Activated CD8-positive, alpha-beta memory T cell treated with anti-CD3 and anti-CD28 coated beads, Interleukin-2, amount 10 ng/mL, durations not matched to agents 7 days and 5 days (primary cell): ENCODE results near the gene CAMTA2. TPM values are rescaled to one million over a fixed set of nuclear protein-coding genes. Genes with fewer than 3 reads are reported as not detected.

Experiments
- ATAC-seq: fragments of 150-1000 bp; cut with Tn5 transposase; one replicate; pipeline ENCODE4 v1.10.0; 2021; ENCODE audit warnings: moderate library complexity
- CTCF ChIA-PET: fragments of 350-600 bp; sonication (Branson Sonifier 250); formaldehyde crosslinking; loops from one replicate; lab custom pipeline; 2021; ENCODE audit warnings: antibody characterized with exemption; lab: Charles Lee
- DNase-seq: peaks from one replicate; pipeline ENCODE4 v3.0.0-alpha.2; 2020
- H3K27ac Mint-ChIP-seq: one replicate; pipeline ENCODE4 v1.8.0; 2021; ENCODE audit warnings: mild to moderate bottlenecking, mixed read lengths
- H3K27me3 Mint-ChIP-seq: one replicate; pipeline ENCODE4 v1.8.0; 2021; ENCODE audit warnings: mixed read lengths
- H3K36me3 Mint-ChIP-seq: one replicate; pipeline ENCODE4 v1.8.0; 2021; ENCODE audit warnings: mild to moderate bottlenecking, mixed read lengths
- H3K4me1 Mint-ChIP-seq: one replicate; pipeline ENCODE4 v1.8.0; 2021; ENCODE audit warnings: mixed read lengths
- H3K4me3 Mint-ChIP-seq: one replicate; pipeline ENCODE4 v1.8.0; 2021; ENCODE audit warnings: mild to moderate bottlenecking, moderate library complexity, mixed read lengths
- H3K9me3 Mint-ChIP-seq: one replicate; pipeline ENCODE4 v1.8.0; 2022; ENCODE audit warnings: low read depth, mixed read lengths
- total RNA-seq, 2 experiments: library from RNA; stranded (reverse); gene quantifications; one replicate each; pipeline ENCODE4 v1.2.3, GENCODE V29; 2021

CAMTA2 gene
- total RNA-seq, 2 experiments from 2014 or later, result 60.6 to 72.5 TPM

DNA sequence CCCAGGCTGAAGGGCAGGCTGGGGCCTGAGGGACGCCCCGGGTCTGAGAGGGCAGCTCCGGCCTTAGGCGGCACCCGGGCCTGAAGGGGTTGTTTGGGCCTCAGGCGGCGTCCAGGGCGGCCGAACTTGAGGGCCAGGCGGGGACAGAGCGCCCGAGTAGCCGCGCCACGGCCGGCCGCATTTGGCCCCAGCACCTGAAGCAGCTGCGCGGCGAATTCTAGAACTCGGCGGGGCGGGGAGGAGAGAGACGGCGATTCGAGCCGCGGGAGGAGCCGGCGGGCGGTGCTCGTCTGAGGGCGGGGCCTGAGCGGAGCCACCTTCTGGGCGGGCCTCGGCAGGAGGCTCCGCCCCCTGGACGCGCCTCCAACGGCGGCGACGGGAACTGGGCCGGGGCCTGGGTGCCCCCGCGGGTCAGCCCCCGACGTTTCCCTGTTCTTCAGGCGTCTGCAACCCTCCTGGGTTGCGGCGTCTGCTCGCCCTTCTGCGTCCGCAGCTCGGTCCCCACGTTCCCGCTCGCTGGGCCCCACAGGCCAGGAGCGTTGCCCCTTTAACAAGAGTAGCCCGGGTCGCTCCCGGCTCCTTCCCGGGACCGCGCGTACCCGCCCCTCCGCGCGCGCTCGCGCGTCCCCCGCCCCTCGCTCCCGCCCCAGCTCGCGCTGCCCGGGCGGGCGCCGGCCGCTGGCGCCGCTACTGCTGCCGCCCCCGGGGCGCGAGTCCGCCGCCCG is 10.0 kb upstream of the CAMTA2 start, which contains the start of the genes INCA1 and KIF1C:
INCA1 (minus strand) TSS at position 221 of the 725 bp plus-strand sequence. CDS start 3,085 bp downstream, outside the sequence.
KIF1C (plus strand) TSS at position 649 of the 725 bp plus-strand sequence. CDS start 2,297 bp downstream, outside the sequence.
- Mint-ChIP-seq H3K4me1 (peaks cover 16% of the 10 kb centered on the region), H3K27ac (peak within 1 kb of the TSS; percentile 72), H3K36me3 (no peaks in the 10 kb centered on the region), H3K27me3 (no peaks in the 10 kb centered on the region), H3K9me3 (no peaks in the 10 kb centered on the region), H3K4me3 (peak within 1 kb of the TSS; percentile 79)
- ATAC-seq, result peak; percentile 94
- CTCF ChIA-PET, result interaction anchor here (0.9 to 2.3 kb wide), 8 partner anchors 10 to 88 kb away, joined by 3 to 26 read pairs (median 4); partner anchors contain the start of genes CAMTA2, RNF167 and SLC25A11
- DNase-seq, result peak; percentile 94

DNA sequence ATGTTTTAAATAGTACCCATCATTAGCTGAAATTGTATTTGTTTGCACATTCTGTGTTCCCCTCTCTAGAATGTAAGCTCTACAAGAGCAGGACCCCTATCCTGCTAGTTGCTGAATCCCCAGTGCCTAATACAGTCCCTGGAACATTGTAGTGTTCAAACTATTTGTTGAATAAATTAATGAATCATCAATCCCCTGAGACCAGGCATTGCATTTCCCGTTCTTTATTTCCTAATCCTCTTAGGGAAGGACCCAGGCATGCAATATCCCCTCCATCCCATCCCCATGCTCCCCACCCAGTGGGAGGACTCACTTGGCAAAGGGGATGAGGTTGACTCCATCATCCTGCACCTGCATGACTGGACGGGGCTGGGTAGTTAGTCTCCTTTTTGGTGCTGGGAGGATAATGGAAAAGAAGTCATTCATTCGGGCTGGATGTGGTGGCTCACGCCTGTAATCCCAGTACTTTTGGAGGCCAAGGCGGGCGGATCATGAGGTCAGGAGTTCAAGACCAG is 6.7 kb upstream of the CAMTA2 start:
- no peak overlapping the region for H3K27ac Mint-ChIP-seq
- no peak for DNase-seq
- H3K9me3 Mint-ChIP-seq, result no peaks in the 10 kb centered on the region
- CTCF ChIA-PET, result interaction anchor here (1.3 kb wide), 1 partner anchor 26 kb away, joined by 3 read pairs; the partner anchor contains the start of gene SPAG7
- ATAC-seq, result no peak
- no peaks in the 10 kb centered on the region for H3K27me3 Mint-ChIP-seq
- peaks cover 1% of the 10 kb centered on the region for H3K36me3 Mint-ChIP-seq
- H3K4me1 Mint-ChIP-seq, result peaks cover 21% of the 10 kb centered on the region
- no peak overlapping the region for H3K4me3 Mint-ChIP-seq

DNA sequence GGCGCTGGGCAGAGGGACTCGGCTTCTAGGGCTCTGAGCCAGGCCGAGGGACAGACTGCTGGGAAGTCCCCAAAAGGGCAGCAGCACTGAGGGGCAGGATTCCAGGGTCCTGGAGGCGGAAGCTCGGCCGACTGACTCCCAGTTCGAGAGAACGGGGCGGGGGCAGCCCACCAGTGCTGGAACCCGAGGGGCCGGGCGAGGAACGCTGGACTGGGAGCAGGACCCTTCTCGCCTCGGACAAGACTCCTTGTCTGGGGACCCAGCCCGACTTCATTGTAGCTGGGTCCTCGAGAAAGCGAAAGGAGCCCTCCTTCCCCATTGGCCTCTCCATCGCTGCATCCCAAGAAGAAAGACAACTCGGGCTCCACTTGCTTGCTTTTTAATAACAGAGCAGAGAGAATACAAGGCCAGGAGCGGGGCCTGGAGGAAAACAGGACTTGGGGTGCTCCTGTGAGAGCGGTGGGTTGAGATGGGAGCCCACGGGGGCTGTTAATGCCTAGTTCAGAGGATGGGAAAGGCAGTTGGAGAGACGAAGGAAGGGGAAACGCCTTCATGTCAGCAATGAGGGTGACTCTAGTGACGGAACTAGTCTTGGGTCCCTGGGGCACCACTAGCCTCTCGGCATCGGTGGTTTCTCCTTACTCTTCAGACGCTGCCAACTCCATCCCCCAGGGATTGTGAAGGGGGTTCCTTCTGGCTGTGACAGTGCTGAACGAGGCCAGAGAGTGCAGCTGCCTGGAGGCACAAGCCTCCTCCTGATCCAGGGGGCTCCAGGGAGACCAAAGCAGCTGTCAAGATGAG is 492 bp upstream of the CAMTA2 start:
- DNase-seq, result no peak
- Mint-ChIP-seq H3K27ac (peak overlapping the region; percentile 93), H3K27me3 (no peaks in the 10 kb centered on the region), H3K4me3 (peak overlapping the region; percentile 91), H3K36me3 (peaks cover 6% of the 10 kb centered on the region), H3K9me3 (no peaks in the 10 kb centered on the region), H3K4me1 (peaks cover 36% of the 10 kb centered on the region)
- no peak for ATAC-seq
- CTCF ChIA-PET, result interaction anchor here (0.6 to 4.5 kb wide), 19 partner anchors 8 to 85 kb away, joined by 3 to 39 read pairs (median 6); partner anchors contain the start of genes CHRNE, INCA1, KIF1C and RNF167

DNA sequence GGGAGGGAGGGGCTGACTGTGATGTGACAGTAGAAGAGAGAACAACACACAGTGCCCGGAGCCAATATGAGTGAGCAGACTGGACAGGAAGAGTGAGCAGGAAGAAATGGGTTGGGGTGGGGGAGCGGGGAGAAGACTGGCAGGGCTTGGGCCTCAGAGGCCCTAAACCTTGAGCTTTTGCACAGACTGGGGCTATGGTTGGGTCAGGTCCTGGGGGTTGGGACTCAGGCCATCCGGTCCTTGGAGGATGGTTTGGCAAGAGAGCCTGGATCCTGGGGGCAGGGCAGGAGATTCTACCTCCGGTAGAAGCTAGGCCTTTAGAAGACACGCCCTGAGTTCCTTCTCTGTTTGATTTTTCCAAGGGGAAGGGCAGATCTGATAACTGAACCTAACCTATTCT is 1.1 kb downstream of the CAMTA2 start:
- no peaks in the 10 kb centered on the region for H3K9me3 Mint-ChIP-seq
- H3K36me3 Mint-ChIP-seq, result peaks cover 13% of the 10 kb centered on the region
- no peak for DNase-seq
- CTCF ChIA-PET, result interaction anchor here (0.8 to 4.5 kb wide), 13 partner anchors 11 to 283 kb away, joined by 3 to 39 read pairs (median 9); partner anchors contain the start of genes C17orf107, INCA1, KIF1C and RNF167
- peak overlapping the region; percentile 93 for H3K27ac Mint-ChIP-seq
- H3K4me1 Mint-ChIP-seq, result peaks cover 37% of the 10 kb centered on the region
- peak overlapping the region; percentile 91 for H3K4me3 Mint-ChIP-seq
- ATAC-seq, result no peak
- no peaks in the 10 kb centered on the region for H3K27me3 Mint-ChIP-seq

DNA sequence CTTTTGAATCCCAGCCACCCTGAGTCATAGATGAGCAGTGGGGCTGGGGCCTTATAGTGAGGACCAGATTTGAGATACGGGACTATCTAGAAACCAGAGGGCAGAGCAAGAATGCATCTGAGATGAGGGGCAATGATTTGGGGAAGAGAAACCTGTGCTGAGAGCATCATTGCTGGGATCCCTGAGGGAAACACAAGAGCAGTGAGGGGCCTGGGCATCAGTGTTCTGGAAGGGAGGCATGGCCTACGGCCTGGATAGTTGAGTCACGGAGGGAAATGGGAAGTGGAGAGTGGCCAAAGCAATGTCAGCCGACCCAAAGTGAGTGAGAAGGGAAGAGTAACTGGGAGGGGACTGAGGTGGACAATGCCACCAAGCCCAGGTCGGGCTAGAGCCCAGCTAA is 5.2 kb downstream of the CAMTA2 start:
- CTCF ChIA-PET, result interaction anchor here (1.3 kb wide), 1 partner anchor 73 kb away, joined by 3 read pairs; no protein-coding TSS in a partner anchor
- Mint-ChIP-seq H3K36me3 (peaks cover 30% of the 10 kb centered on the region), H3K9me3 (no peaks in the 10 kb centered on the region), H3K4me1 (peaks cover 29% of the 10 kb centered on the region), H3K27me3 (no peaks in the 10 kb centered on the region), H3K4me3 (no peak overlapping the region), H3K27ac (no peak overlapping the region)
- DNase-seq (no peak), ATAC-seq (no peak)

DNA sequence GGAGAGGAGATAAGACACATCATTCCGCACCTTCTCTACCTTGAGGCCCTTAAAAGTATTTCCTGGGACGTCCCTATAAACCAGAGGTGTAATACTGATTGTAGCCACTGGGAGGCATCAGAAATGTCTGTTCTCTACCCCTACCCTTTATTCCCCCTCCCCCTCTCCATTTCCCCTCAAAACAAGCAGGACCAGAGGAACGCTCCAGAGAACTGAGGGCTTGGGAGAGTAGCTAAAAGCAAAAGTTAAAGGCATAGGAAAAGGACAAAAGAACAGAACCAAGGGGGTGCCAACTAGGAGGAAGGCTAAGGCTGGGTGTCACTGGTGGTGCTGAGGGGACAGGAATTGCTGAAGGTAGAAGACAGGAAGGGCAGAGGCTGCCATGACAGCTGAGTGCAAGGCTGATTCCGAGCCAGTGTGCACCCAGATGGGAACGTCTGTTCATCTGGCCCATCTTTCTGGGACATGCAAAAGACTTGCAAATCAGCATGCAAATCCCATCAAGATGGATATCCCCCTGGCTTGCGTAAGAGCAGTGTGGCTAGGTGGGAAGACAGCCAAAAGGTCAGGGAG is 6.7 kb downstream of the CAMTA2 start:
- Mint-ChIP-seq H3K4me1 (peaks cover 19% of the 10 kb centered on the region), H3K27me3 (no peaks in the 10 kb centered on the region), H3K27ac (peak overlapping the region; percentile 61), H3K36me3 (peaks cover 34% of the 10 kb centered on the region), H3K9me3 (no peaks in the 10 kb centered on the region), H3K4me3 (no peak overlapping the region)
- peak; percentile 85 for ATAC-seq
- peak; percentile 56 for DNase-seq
- CTCF ChIA-PET, result interaction anchor here (0.7 to 2.7 kb wide), 21 partner anchors 9 to 81 kb away, joined by 3 to 15 read pairs (median 5); partner anchors contain the start of genes PFN1, RNF167, SLC25A11 and SPAG7

DNA sequence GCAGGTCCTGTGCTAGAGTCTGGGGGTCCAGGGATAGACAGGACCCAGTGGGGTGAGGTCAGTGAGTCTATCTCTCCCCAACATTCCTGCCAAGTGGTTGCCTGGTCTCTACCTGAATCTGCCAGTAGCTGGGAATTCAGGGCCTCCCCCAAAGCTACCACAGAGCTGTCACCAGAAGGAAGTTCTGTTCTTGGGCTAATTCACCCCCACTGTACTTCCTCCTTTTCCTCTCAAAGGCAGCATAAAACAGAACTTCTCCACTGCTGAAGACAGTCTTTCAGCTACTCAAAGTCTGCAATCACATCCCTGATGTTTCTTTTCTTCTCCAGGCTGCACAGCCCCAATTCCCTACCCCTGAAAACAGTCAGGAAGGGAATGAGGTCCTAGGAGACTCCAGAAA is 8.7 kb downstream of the CAMTA2 start:
- H3K36me3 Mint-ChIP-seq, result peaks cover 39% of the 10 kb centered on the region
- H3K4me1 Mint-ChIP-seq, result peaks cover 20% of the 10 kb centered on the region
- ATAC-seq, result no peak
- H3K4me3 Mint-ChIP-seq, result no peak overlapping the region
- CTCF ChIA-PET, result interaction anchor here (0.6 to 1.2 kb wide), 4 partner anchors 28 to 83 kb away, joined by 4 to 11 read pairs (median 4); partner anchors contain the start of gene SLC52A1
- H3K9me3 Mint-ChIP-seq, result no peaks in the 10 kb centered on the region
- H3K27ac Mint-ChIP-seq, result no peak overlapping the region
- DNase-seq, result no peak
- no peaks in the 10 kb centered on the region for H3K27me3 Mint-ChIP-seq

DNA sequence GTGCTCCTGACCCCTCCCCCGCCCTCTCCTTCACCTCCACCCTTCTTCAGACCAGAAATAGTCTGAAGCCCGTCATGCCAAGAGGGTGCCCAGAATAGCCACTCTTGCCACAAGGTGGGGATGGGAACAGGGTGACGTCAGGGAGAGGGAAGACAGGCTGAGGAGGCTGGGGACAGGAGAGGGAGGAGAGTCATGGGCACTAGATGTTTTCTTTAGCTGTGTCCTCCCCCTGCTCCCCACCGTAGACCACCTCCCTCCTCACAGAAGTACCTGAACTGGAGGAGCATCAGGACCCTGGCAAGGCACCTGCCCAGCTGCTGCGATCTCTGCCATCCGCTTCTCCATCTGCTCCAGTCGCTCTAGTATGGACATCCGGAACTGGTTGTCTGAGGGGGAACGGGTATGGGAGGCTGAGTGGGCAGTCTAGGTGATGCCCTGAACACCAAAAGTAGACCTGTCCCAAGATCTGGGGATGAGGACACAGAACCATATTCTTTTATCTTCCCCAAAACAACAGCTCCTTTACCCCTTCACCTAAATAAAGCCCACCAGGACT is 13.3 kb downstream of the CAMTA2 start:
- CTCF ChIA-PET, result interaction anchor here (1.1 to 1.3 kb wide), 2 partner anchors 63 to 65 kb away, joined by 3 to 5 read pairs; no protein-coding TSS in a partner anchor
- peaks cover 27% of the 10 kb centered on the region for H3K4me1 Mint-ChIP-seq
- H3K27me3 Mint-ChIP-seq, result no peaks in the 10 kb centered on the region
- no peak overlapping the region for H3K4me3 Mint-ChIP-seq
- no peaks in the 10 kb centered on the region for H3K9me3 Mint-ChIP-seq
- H3K36me3 Mint-ChIP-seq, result peaks cover 42% of the 10 kb centered on the region
- ATAC-seq (no peak), DNase-seq (no peak)
- H3K27ac Mint-ChIP-seq, result peak overlapping the region; percentile 20

DNA sequence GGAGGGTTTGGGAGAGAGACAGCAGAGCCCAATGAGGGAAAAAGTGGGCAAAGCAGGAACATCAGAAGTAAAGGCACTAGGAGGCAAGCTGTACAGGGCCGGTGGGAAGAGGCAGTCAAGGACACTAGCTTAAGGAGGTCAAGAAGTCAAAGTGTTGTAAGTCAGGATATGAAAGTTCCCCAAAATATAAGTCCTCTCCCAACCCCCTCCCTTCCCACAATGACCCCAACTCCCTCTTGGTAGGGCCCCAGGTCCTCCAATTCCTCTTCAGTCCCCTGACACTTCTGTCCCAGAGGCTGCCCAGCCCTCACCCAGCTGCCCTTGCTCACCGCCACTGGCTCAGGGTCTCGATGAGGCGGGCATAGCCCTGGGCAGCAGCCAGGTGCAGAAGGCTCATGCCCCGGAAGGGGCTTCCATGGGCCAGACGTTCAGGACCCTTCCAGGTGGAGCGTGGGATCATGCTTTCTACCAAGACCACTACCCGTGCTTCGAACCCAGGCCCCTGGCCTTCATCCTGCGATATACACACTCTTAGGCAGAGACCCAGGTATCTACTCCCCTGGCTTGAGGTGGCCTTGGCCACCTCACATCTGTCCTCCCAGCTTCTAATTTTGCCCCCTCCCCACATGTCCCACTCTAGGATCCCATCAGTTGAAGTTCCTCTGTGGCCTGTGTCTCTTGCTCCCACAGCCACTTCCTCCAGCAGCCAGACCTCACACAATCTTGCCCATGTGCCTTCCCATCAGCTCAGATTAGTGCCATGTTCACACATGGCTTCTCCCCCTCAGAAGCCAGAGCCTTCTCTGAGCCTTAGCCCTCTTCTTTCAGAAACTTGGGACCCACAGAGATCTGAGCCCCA is 14.0 kb downstream of the CAMTA2 start:
- CTCF ChIA-PET, result interaction anchor here (1.1 kb wide), 1 partner anchor 63 kb away, joined by 3 read pairs; no protein-coding TSS in a partner anchor
- peak overlapping the region; percentile 20 for H3K27ac Mint-ChIP-seq
- no peaks in the 10 kb centered on the region for H3K27me3 Mint-ChIP-seq
- H3K9me3 Mint-ChIP-seq, result no peaks in the 10 kb centered on the region
- DNase-seq (no peak), ATAC-seq (no peak)
- no peak overlapping the region for H3K4me3 Mint-ChIP-seq
- H3K4me1 Mint-ChIP-seq, result peaks cover 34% of the 10 kb centered on the region
- H3K36me3 Mint-ChIP-seq, result peaks cover 47% of the 10 kb centered on the region

DNA sequence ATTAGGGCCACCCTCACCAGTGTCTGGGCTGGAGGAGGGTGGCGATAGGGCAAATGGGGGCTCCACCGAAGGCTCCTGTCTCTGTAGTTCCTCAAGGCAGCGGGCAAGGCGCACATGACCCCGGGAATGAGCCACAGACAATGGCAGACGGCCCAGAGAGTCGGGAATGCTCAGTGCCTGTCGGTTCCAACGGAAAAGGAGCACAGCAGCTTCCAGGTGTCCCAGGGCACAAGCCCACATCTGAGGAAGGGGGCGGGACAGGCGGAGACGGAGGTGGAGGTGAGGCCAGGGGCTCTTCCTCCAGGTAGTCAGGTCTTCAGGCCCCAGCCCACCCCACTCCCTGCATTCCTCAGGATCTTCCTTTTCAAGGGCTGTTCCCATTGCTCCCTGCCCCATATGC is 14.7 kb downstream of the CAMTA2 start:
- peaks cover 43% of the 10 kb centered on the region for H3K36me3 Mint-ChIP-seq
- ATAC-seq (no peak), DNase-seq (no peak)
- no peak overlapping the region for H3K4me3 Mint-ChIP-seq
- H3K27ac Mint-ChIP-seq, result no peak overlapping the region
- no peaks in the 10 kb centered on the region for H3K9me3 Mint-ChIP-seq
- CTCF ChIA-PET, result no interaction called here
- H3K4me1 Mint-ChIP-seq, result peaks cover 34% of the 10 kb centered on the region
- no peaks in the 10 kb centered on the region for H3K27me3 Mint-ChIP-seq

DNA sequence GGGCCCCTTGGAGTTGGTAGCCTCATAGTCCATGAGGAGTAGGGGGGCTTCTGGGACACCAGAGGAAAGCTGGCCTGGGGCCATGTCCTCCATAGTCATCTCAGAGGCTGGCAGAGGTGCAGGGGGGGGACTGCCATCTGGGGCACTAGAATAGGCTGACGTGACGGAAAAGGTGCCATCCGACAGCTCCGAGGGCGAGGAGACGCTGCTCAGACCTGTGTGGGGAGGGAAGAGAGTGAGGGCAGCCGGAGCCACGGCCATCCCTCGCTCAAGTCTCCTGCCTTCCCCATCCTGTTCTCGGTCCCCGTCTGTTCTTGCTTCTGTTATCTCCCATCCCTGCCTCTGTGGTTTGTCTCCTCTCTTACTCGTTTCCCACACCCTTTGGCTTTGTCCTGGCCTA is 15.2 kb downstream of the CAMTA2 start:
- no peaks in the 10 kb centered on the region for H3K27me3 Mint-ChIP-seq
- DNase-seq (no peak), ATAC-seq (no peak)
- CTCF ChIA-PET, result interaction anchor here (0.9 to 6.3 kb wide), 2 partner anchors 14 to 91 kb away, joined by 3 to 39 read pairs; partner anchors contain the start of gene CAMTA2
- H3K36me3 Mint-ChIP-seq, result peaks cover 42% of the 10 kb centered on the region
- no peak overlapping the region for H3K4me3 Mint-ChIP-seq
- no peaks in the 10 kb centered on the region for H3K9me3 Mint-ChIP-seq
- peaks cover 34% of the 10 kb centered on the region for H3K4me1 Mint-ChIP-seq
- no peak overlapping the region for H3K27ac Mint-ChIP-seq
